K562 (cell line): ENCODE measurements around the gene FOLR2. TPM values are rescaled to one million over a fixed set of nuclear protein-coding genes. Genes with fewer than 3 reads are reported as not detected.

Experiments used
- ATAC-seq: fragments of 200-7000 bp; cut with Tn5 transposase; 3 replicates; pipeline ENCODE4 v1.9.1; 2020; ENCODE audit warnings: moderate library complexity
- BruUV-seq: library from RNA; stranded (reverse); fragments of 400-500 nt; replicated peaks from 2 replicates; lab custom pipeline; 2021; lab: Mats Ljungman, UMichigan
- CTCF ChIA-PET: fragments of 300-600 bp; formaldehyde crosslinking; extraction: SDS; loops from one replicate; lab custom pipeline; 2021; ENCODE audit warnings: low intra/inter-chr PET ratio; lab: Yijun Ruan, JAX
- POLR2A ChIA-PET: fragments of 300-600, 350-650 bp; sonication (Branson Sonifier 250); formaldehyde crosslinking; extraction: SDS; loops from one replicate; lab custom pipeline; 2021; ENCODE audit warnings: antibody characterized with exemption, inconsistent platforms; lab: Yijun Ruan, JAX
- DNase-seq, 4 experiments: peaks; one replicate each; pipeline versions ENCODE4 v3.0.0 to v3.0.0-alpha.2; 2011 to 2018; ENCODE audit warnings: low spot score in 3 of 4, mixed read lengths in 3 of 4; ENCODE audit errors: extremely low read depth in 1 of 4
- FAIRE-seq: peaks from 2 replicates; lab custom pipeline; 2011; peaks lifted over from hg19 to GRCh38; lab: Jason Lieb, UNC
- H2AFZ ChIP-seq: 2 replicates; pipeline ENCODE4 v1.6.0; 2011; ENCODE audit warnings: low read depth, low read length, control low read depth, inconsistent platforms
- H3K27ac ChIP-seq: fragments of 200-600 bp; 3 replicates; pipeline ENCODE4 v1.8.0; 2011; ENCODE audit warnings: low read depth, mild to moderate bottlenecking, control low read depth, inconsistent platforms, low read length, moderate library complexity, mixed read lengths; ENCODE audit errors: extremely low read depth
- H3K27me3 ChIP-seq, 2 experiments: fragments of 300-600 bp in 1 of 2; 2 replicates in 1 of 2; 3 replicates in 1 of 2; pipeline versions ENCODE4 v1.6.0 to v1.8.0; 2011; ENCODE audit warnings: inconsistent platforms in 2 of 2, low read length in 2 of 2, mild to moderate bottlenecking in 1 of 2, mixed read lengths in 1 of 2, moderate library complexity in 1 of 2; ENCODE audit not compliant: control insufficient read depth in 2 of 2, insufficient read depth in 2 of 2
- H3K36me3 ChIP-seq: fragments of 300-600 bp; 3 replicates; pipeline ENCODE4 v1.8.0; 2011; ENCODE audit warnings: mild to moderate bottlenecking, low read length, inconsistent platforms; ENCODE audit not compliant: control insufficient read depth, insufficient read depth
- H3K4me1 ChIP-seq, 2 experiments: fragments of 200-600 bp in 1 of 2; replicated peaks in 1 of 2; 2 replicates in 1 of 2; 3 replicates in 1 of 2; pipeline versions ENCODE4 v1.5.1 to v1.8.0; 2011; ENCODE audit warnings: inconsistent platforms in 2 of 2, low read length in 2 of 2, mild to moderate bottlenecking in 1 of 2, mixed read lengths in 1 of 2, moderate library complexity in 1 of 2; ENCODE audit not compliant: control insufficient read depth in 2 of 2, insufficient read depth in 2 of 2
- H3K4me2 ChIP-seq: 2 replicates; pipeline ENCODE4 v1.6.1; 2011; ENCODE audit warnings: low read length, control low read depth, inconsistent platforms, mixed read lengths; ENCODE audit not compliant: insufficient read depth
- H3K4me3 ChIP-seq: fragments of 200-600 bp; sonication (generic), shearing (Covaris generic); 2 replicates; pipeline ENCODE4 v1.5.1; 2016; ENCODE audit warnings: control low read depth, inconsistent platforms
- H3K79me2 ChIP-seq: fragments of 200-600 bp; 3 replicates; pipeline ENCODE4 v1.8.0; 2011; ENCODE audit warnings: low read length, inconsistent platforms; ENCODE audit not compliant: control insufficient read depth, insufficient read depth
- H3K9ac ChIP-seq, 2 experiments: 2 replicates each; pipeline versions ENCODE4 v1.6.0 to v1.6.1; 2011; ENCODE audit warnings: low read depth in 2 of 2, low read length in 2 of 2, control low read depth in 1 of 2, inconsistent platforms in 1 of 2, mild to moderate bottlenecking in 1 of 2, mixed read lengths in 1 of 2; ENCODE audit not compliant: insufficient read depth in 1 of 2
- H3K9me1 ChIP-seq: one replicate; pipeline ENCODE4 v1.6.0; 2011; ENCODE audit warnings: inconsistent platforms, mild to moderate bottlenecking, low read length, moderate library complexity; ENCODE audit not compliant: control insufficient read depth, insufficient read depth
- H3K9me3 ChIP-seq: replicated peaks from 2 replicates; pipeline ENCODE4 v1.5.1; 2011; ENCODE audit warnings: low read depth, low read length, inconsistent platforms; ENCODE audit not compliant: control insufficient read depth, insufficient read depth
- H4K20me1 ChIP-seq: replicated peaks from 2 replicates; pipeline ENCODE4 v1.6.1; 2011; ENCODE audit warnings: low read length, inconsistent platforms, mixed read lengths; ENCODE audit not compliant: control insufficient read depth, insufficient read depth
- ARID1B ChIP-seq: fragments of 450-650 bp; IDR thresholded peaks from 2 replicates; pipeline ENCODE4 v1.6.1; 2016; ENCODE audit warnings: antibody characterized with exemption, mild to moderate bottlenecking, inconsistent platforms
- C11orf30 ChIP-seq: fragments of 450-650 bp; IDR thresholded peaks from 2 replicates; pipeline ENCODE4 v1.6.1; 2016; ENCODE audit warnings: low read depth, mild to moderate bottlenecking
- E2F3 ChIP-seq: fragments of 250-450 bp; sonication (Bioruptor Pico); IDR thresholded peaks from 2 replicates; pipeline ENCODE4 v1.4.0; 2020; ENCODE audit warnings: mild to moderate bottlenecking
- FOXA3 ChIP-seq, 2 experiments: fragments of 450-650 bp in 1 of 2; sonication (generic) in 1 of 2; formaldehyde crosslinking; IDR thresholded peaks in 1 of 2; conservative IDR thresholded peaks in 1 of 2; 2 replicates each; pipeline versions ENCODE4 v1.4.0 to v1.8.0; 2020 to 2022; ENCODE audit warnings: mild to moderate bottlenecking in 2 of 2, missing genetic modification reagents in 1 of 2
- FOXK2 ChIP-seq, 2 experiments: fragments of 450-650 bp; IDR thresholded peaks in 1 of 2; conservative IDR thresholded peaks in 1 of 2; 2 replicates each; pipeline ENCODE4 v1.6.1; 2016; ENCODE audit warnings: low read depth in 2 of 2, mild to moderate bottlenecking in 1 of 2
- FUS ChIP-seq: fragments of 200-400 bp; formaldehyde crosslinking; optimal IDR thresholded peaks from 2 replicates; pipeline ENCODE3; 2017; ENCODE audit warnings: low read depth, low read length
- JUN ChIP-seq, 2 experiments: sonication (generic) in 1 of 2; formaldehyde crosslinking in 1 of 2; IDR thresholded peaks; 2 replicates each; pipeline versions ENCODE4 v1.6.1 to v1.8.0; 2012 to 2022; ENCODE audit warnings: borderline replicate concordance in 2 of 2, mild to moderate bottlenecking in 2 of 2, improper control_type of control experiment in 1 of 2, low read depth in 1 of 2, low read length in 1 of 2, missing genetic modification reagents in 1 of 2
- KLF1 ChIP-seq: fragments of 450-650 bp; IDR thresholded peaks from 2 replicates; pipeline ENCODE4 v1.6.1; 2016; ENCODE audit warnings: missing genetic modification characterization, missing compliant biosample characterization
- MXI1 ChIP-seq: IDR thresholded peaks from 2 replicates; pipeline ENCODE4 v1.6.1; 2011; ENCODE audit warnings: low read depth, mild to moderate bottlenecking, improper control_type of control experiment, low read length
- NCOA6 ChIP-seq: fragments of 450-650 bp; IDR thresholded peaks from 2 replicates; pipeline ENCODE4 v1.6.1; 2017; ENCODE audit warnings: mild to moderate bottlenecking
- NONO ChIP-seq, 2 experiments: fragments of 200-400 bp in 1 of 2; fragments of 450-650 bp in 1 of 2; formaldehyde crosslinking in 1 of 2; IDR thresholded peaks; 2 replicates each; pipeline ENCODE4 v1.6.1; 2017; ENCODE audit warnings: low read depth in 2 of 2, mild to moderate bottlenecking in 2 of 2, moderate library complexity in 2 of 2, low read length in 1 of 2
- NR3C1 ChIP-seq: sonication (generic); formaldehyde crosslinking; IDR thresholded peaks from 2 replicates; pipeline ENCODE4 v1.8.1; 2022; ENCODE audit warnings: missing genetic modification reagents
- PPARD ChIP-seq: fragments of 250-450 bp; sonication (Bioruptor Pico); IDR thresholded peaks from 2 replicates; pipeline ENCODE4 v1.8.0; 2022; ENCODE audit warnings: inconsistent platforms, mild to moderate bottlenecking, moderate library complexity
- SMARCE1 ChIP-seq: fragments of 450-650 bp; IDR thresholded peaks from 2 replicates; pipeline ENCODE4 v1.7.1; 2016; ENCODE audit warnings: mild to moderate bottlenecking
- SP1 ChIP-seq: sonication (generic); formaldehyde crosslinking; IDR thresholded peaks from 2 replicates; pipeline ENCODE4 v1.8.1; 2022; ENCODE audit warnings: mild to moderate bottlenecking, missing genetic modification reagents
- SREBF1 ChIP-seq: fragments of 150-350 bp; IDR thresholded peaks from 2 replicates; pipeline ENCODE4 v1.6.1; 2014; ENCODE audit warnings: antibody characterized with exemption, low read depth, low read length, borderline replicate concordance
- ZNF316 ChIP-seq: fragments of 450-650 bp; IDR thresholded peaks from 2 replicates; pipeline ENCODE4 v1.6.1; 2016
- ZNF507 ChIP-seq: conservative IDR thresholded peaks from 2 replicates; pipeline ENCODE4 v1.6.1; 2017; ENCODE audit warnings: missing genetic modification characterization, missing compliant biosample characterization
- ZNF551 ChIP-seq: fragments of 250-450 bp; sonication (Bioruptor Pico); IDR thresholded peaks from 2 replicates; pipeline ENCODE4 v1.5.0; 2021; ENCODE audit warnings: mild to moderate bottlenecking, moderate library complexity
- ZNF561 ChIP-seq: fragments of 450-650 bp; formaldehyde crosslinking; conservative IDR thresholded peaks from 2 replicates; pipeline ENCODE4 v1.4.0; 2020; ENCODE audit warnings: mild to moderate bottlenecking, moderate library complexity
- ZNF668 ChIP-seq: fragments of 250-450 bp; sonication (Bioruptor Pico); IDR thresholded peaks from 2 replicates; pipeline ENCODE4 v1.8.0; 2022; ENCODE audit warnings: mild to moderate bottlenecking, inconsistent platforms
- WGBS: fragments of 100-300 bp; shearing (Covaris generic); methylation state at CpG from one replicate; pipeline ENCODE4 v1.1.6; 2016; ENCODE audit warnings: low coverage, mixed read lengths; ENCODE audit not compliant: insufficient coverage; ENCODE audit errors: missing lambda C conversion rate; 5-methylcytosine and 5-hydroxymethylcytosine counted together
- in situ Hi-C: fragments of 300-500 bp; cut with MboI; formaldehyde crosslinking; loops from 4 replicates; pipeline ENCODE4 v1.15.0; 2018; ENCODE audit warnings: inconsistent platforms, mixed read lengths
- intact Hi-C: fragments of 100-400 bp; cut with micrococcal nuclease; formaldehyde crosslinking; loops from 2 replicates; pipeline ENCODE4 v1.14.2; 2022
- polyA plus RNA-seq, 8 experiments: library from polyadenylated mRNA; depleted of rRNA in 4 of 8; stranded (reverse) in 5 of 8; unstranded in 3 of 8; fragments of >200 nt; fragmentation: Nextera tagmentation in 2 of 8; fragmentation: Illumina TruSeq in 1 of 8; extraction: Ambion mirVana in 2 of 8; extraction: Trizol in 1 of 8; gene quantifications; 2 replicates each; pipeline versions ENCODE4 v1.2.1 to v1.2.3, GENCODE V29; 2011 to 2014; ENCODE audit warnings: inconsistent platforms in 1 of 8, missing spikeins in 1 of 8
- total RNA-seq, 7 experiments: library from RNA; depleted of rRNA in 6 of 7; stranded (reverse); fragments of >200 nt in 6 of 7; fragmentation: Illumina TruSeq in 2 of 7; extraction: Trizol in 2 of 7; gene quantifications; 2 replicates each; pipeline versions ENCODE4 v1.2.1 to v1.2.3, GENCODE V29; 2011 to 2021; ENCODE audit warnings: low replicate concordance in 1 of 7
- TF ChIP-seq, protein P1 (sequence below): fragments of 450-650 bp; IDR thresholded peaks from 2 replicates; pipeline ENCODE4 v1.6.1; 2016
- TF ChIP-seq, protein P2 (sequence below): fragments of 450-650 bp; formaldehyde crosslinking; IDR thresholded peaks from 2 replicates; pipeline ENCODE4 v1.4.0; 2022; ENCODE audit warnings: mild to moderate bottlenecking, moderate library complexity

FOLR2 gene
- total and polyA plus RNA-seq, 9 of the 15 experiments (the other 6 are each of a cell fraction or from before 2014, with no cell fraction given) = 0.27 TPM; not detected in 8

DNA sequence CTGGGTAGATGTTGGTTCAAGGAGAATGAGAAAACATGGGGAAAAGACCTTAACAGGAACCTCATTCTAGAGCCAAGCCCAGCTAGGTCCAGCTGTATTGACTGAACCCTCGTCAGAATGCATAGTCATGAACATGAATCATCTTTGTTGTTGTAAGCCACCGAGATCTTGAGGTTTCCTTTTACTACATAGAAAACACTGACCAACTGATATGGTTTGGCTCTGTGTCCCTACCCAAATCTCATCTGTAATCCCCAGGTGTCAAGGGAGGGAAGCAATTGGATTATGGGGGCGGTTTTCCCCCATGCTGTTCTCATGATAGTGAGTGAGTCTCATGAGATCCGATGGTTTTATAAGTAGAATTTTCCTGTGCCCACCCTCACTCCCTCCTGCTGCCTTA, 46.8 kb downstream of the FOLR2 start:
- CTCF ChIA-PET = no interaction called here
- FAIRE-seq = peak; percentile 85
- in situ Hi-C loops (no loop called here), intact Hi-C loops (no loop called here)
- peak; percentile 29 to 60 (median 38) for DNase-seq
- H3K9ac ChIP-seq = no peak overlapping the region
- H4K20me1 ChIP-seq = no peaks in the 10 kb centered on the region
- no peaks in the 10 kb centered on the region for H3K4me1 ChIP-seq
- BruUV-seq = no TSS peak
- H3K9me3 ChIP-seq = no peaks in the 10 kb centered on the region
- no peaks in the 10 kb centered on the region for H3K79me2 ChIP-seq
- no peak overlapping the region for H3K4me3 ChIP-seq
- peak; percentile 88 for ATAC-seq
- H3K4me2 ChIP-seq = no peak overlapping the region
- no peaks in the 10 kb centered on the region for H3K9me1 ChIP-seq
- peak overlapping the region; percentile 51; the same call in 2 of the 3 replicates for H3K27ac ChIP-seq
- WGBS = 4% methylated on average over 4 of the region's 4 CpGs
- 0 out of 5 replicates have a peak, but pooled peaks cover 0 to 4% of the 10 kb centered on the region in 2 experiments for H3K27me3 ChIP-seq
- H2AFZ ChIP-seq = no peak overlapping the region
- no peaks in the 10 kb centered on the region for H3K36me3 ChIP-seq
- POLR2A ChIA-PET = no interaction called here
- TF ChIP-seq SREBF1 (no peak), ZNF668 (CRISPR knock-in tag) (no peak), ZNF551 (no peak), FUS (no peak), SP1 (CRISPR knock-in tag) (no peak), FOXK2 (conservative IDR thresholded peaks at IDR 0.05 in 1 of 2, IDR thresholded peaks at IDR 0.05 in 1 of 2; ENCODE audit: low read depth in 2 of 2) (0 out of 4 replicates have a peak, but pooled peaks of 1 of the 2 experiments have one; percentile 30), E2F3 (CRISPR knock-in tag) (no peak), ZNF316 (peak; percentile 80), NR3C1 (no peak), NONO (IDR thresholded peaks at IDR 0.05; ENCODE audit: low read depth in 2 of 2, low read length in 1 of 2) (no peak), ZNF561 (CRISPR knock-in tag) (no peak), KLF1 (no peak), C11orf30 (peak; percentile 74), PPARD (CRISPR knock-in tag) (no peak), FOXA3 (CRISPR knock-in tag; conservative IDR thresholded peaks at IDR 0.05 in 1 of 2, IDR thresholded peaks at IDR 0.05 in 1 of 2) (peak; percentile 51 to 95; a peak in 3 of 4 replicates), ZNF507 (tag) (no peak), NCOA6 (no peak), ARID1B (peak; percentile 71; the same call in 1 of the 2 replicates), MXI1 (no peak), JUN (IDR thresholded peaks at IDR 0.05; ENCODE audit: borderline replicate concordance, low read depth, low read length) (peak; percentile 64; the same call in 1 of the 2 replicates), JUN (CRISPR knock-in tag; IDR thresholded peaks at IDR 0.05; ENCODE audit: borderline replicate concordance) (no peak), SMARCE1 (peak; percentile 65; the same call in 1 of the 2 replicates)
- TF ChIP-seq, protein P1, sequence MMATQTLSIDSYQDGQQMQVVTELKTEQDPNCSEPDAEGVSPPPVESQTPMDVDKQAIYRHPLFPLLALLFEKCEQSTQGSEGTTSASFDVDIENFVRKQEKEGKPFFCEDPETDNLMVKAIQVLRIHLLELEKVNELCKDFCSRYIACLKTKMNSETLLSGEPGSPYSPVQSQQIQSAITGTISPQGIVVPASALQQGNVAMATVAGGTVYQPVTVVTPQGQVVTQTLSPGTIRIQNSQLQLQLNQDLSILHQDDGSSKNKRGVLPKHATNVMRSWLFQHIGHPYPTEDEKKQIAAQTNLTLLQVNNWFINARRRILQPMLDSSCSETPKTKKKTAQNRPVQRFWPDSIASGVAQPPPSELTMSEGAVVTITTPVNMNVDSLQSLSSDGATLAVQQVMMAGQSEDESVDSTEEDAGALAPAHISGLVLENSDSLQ = peak; percentile 31; the same call in 1 of the 2 replicates
- TF ChIP-seq, protein P2, sequence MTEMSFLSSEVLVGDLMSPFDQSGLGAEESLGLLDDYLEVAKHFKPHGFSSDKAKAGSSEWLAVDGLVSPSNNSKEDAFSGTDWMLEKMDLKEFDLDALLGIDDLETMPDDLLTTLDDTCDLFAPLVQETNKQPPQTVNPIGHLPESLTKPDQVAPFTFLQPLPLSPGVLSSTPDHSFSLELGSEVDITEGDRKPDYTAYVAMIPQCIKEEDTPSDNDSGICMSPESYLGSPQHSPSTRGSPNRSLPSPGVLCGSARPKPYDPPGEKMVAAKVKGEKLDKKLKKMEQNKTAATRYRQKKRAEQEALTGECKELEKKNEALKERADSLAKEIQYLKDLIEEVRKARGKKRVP = no peak
